B cell (primary cell): Measurements from ENCODE around the gene MYRIP.

Experiments used
- CTCF ChIP-seq: fragments of 200-600 bp; IDR thresholded peaks from one replicate; pipeline ENCODE4 v1.8.0; 2022; ENCODE audit warnings: antibody characterized with exemption, mild to moderate bottlenecking
- EZH2 ChIP-seq: IDR thresholded peaks from 2 replicates; pipeline ENCODE4 v1.6.1; 2012; ENCODE audit warnings: borderline replicate concordance, low read depth, mild to moderate bottlenecking, moderate library complexity, low read length; ENCODE audit not compliant: insufficient read depth, poor library complexity, severe bottlenecking

DNA sequence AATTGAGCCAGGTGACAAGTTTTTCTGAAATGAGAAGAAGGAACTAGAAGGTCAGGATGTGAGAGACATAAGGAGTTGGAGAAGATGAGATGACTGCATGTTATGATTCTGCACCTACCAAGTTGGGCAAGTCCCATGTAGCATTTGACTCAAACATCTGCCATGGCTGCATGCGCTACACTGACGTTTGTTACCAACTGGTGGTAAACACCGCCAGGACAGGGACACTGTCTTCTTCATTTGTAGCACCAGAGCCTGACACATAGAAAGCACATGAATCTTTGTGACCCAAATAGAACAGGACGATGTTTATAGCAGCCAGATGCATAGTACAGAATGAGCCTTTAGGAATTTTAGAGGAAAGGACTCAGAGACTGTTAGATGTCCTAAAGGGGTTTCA is 236.7 kb downstream of the MYRIP start:
- TF ChIP-seq CTCF, result no peak
- no peak for TF ChIP-seq EZH2
